GM23338 (cell line): ENCODE data around the gene DNAJC7. TPM values are rescaled to one million over a fixed set of nuclear protein-coding genes. Genes with fewer than 3 reads are reported as not detected.

ENCODE experiments used
- ATAC-seq: fragments of 200-7000 bp; cut with Tn5 transposase; 3 replicates; pipeline ENCODE4 v1.9.1; 2020
- DNase-seq: peaks from one replicate; pipeline ENCODE4 v3.0.0-alpha.2; 2015; ENCODE audit warnings: low spot score
- H2AFZ ChIP-seq: fragments of 200-600 bp; sonication (generic); 2 replicates; pipeline ENCODE4 v1.8.0; 2016; ENCODE audit warnings: antibody characterized with exemption, mild to moderate bottlenecking, moderate library complexity
- H3F3A ChIP-seq: fragments of 200-600 bp; sonication (generic); replicated peaks from 2 replicates; pipeline ENCODE4 v1.8.0; 2017; ENCODE audit warnings: antibody characterized with exemption, mixed run types, low read depth
- H3K27ac ChIP-seq: fragments of 200-600 bp; sonication (generic); 2 replicates; pipeline ENCODE4 v1.6.1; 2016; ENCODE audit warnings: low read depth
- H3K27me3 ChIP-seq: fragments of 200-600 bp; sonication (generic); 2 replicates; pipeline ENCODE4 v1.8.0; 2016; ENCODE audit warnings: mild to moderate bottlenecking, mixed run types, moderate library complexity; ENCODE audit not compliant: insufficient read depth
- H3K36me3 ChIP-seq: fragments of 200-600 bp; sonication (generic); 2 replicates; pipeline ENCODE4 v1.8.0; 2016; ENCODE audit warnings: mild to moderate bottlenecking; ENCODE audit not compliant: insufficient read depth
- H3K4me1 ChIP-seq: fragments of 200-600 bp; sonication (generic); 2 replicates; pipeline ENCODE4 v1.8.0; 2016; ENCODE audit warnings: mild to moderate bottlenecking, moderate library complexity; ENCODE audit not compliant: insufficient read depth
- H3K4me2 ChIP-seq: fragments of 200-600 bp; sonication (generic); 2 replicates; pipeline ENCODE4 v1.7.1; 2017; ENCODE audit warnings: mixed run types
- H3K4me3 ChIP-seq: fragments of 200-600 bp; sonication (generic); 2 replicates; pipeline ENCODE4 v1.6.1; 2016; ENCODE audit warnings: mixed run types
- H3K79me2 ChIP-seq: fragments of 200-600 bp; sonication (generic); replicated peaks from 2 replicates; pipeline ENCODE4 v1.8.0; 2017; ENCODE audit warnings: mild to moderate bottlenecking; ENCODE audit not compliant: insufficient read depth
- H3K9me2 ChIP-seq: fragments of 200-600 bp; sonication (generic); 2 replicates; pipeline ENCODE4 v1.8.0; 2017; ENCODE audit not compliant: insufficient read depth
- H4K20me1 ChIP-seq: fragments of 200-600 bp; sonication (generic); replicated peaks from 2 replicates; pipeline ENCODE4 v1.8.0; 2017; ENCODE audit warnings: mild to moderate bottlenecking; ENCODE audit not compliant: insufficient read depth
- H3K27ac Mint-ChIP-seq: 2 replicates; pipeline ENCODE4 v1.8.0; 2020; ENCODE audit warnings: inconsistent platforms, mild to moderate bottlenecking, moderate library complexity, mixed read lengths
- H3K27me3 Mint-ChIP-seq: 3 replicates; pipeline ENCODE4 v1.8.0; 2022; ENCODE audit warnings: low read depth, mild to moderate bottlenecking, moderate library complexity, mixed read lengths, inconsistent platforms; ENCODE audit not compliant: insufficient read depth, poor library complexity
- H3K36me3 Mint-ChIP-seq: 3 replicates; pipeline ENCODE4 v1.8.0; 2021; ENCODE audit warnings: low read depth, mild to moderate bottlenecking, inconsistent platforms, moderate library complexity, mixed read lengths
- H3K4me1 Mint-ChIP-seq: 3 replicates; pipeline ENCODE4 v1.8.0; 2020; ENCODE audit warnings: mild to moderate bottlenecking, inconsistent platforms, mixed read lengths
- H3K4me3 Mint-ChIP-seq: 3 replicates; pipeline ENCODE4 v1.8.0; 2021; ENCODE audit warnings: moderate library complexity, mild to moderate bottlenecking, inconsistent platforms, mixed read lengths
- H3K9me3 Mint-ChIP-seq: 3 replicates; pipeline ENCODE4 v1.8.0; 2020; ENCODE audit warnings: moderate library complexity, mild to moderate bottlenecking, inconsistent platforms, mixed read lengths
- CREB1 ChIP-seq: fragments of 250-450 bp; sonication (Bioruptor Pico); IDR thresholded peaks from 2 replicates; pipeline ENCODE4 v1.5.0; 2020; ENCODE audit warnings: low read depth, mild to moderate bottlenecking, moderate library complexity
- CTCF ChIP-seq, 2 experiments: fragments of 200-600 bp in 1 of 2; sonication (generic) in 1 of 2; conservative IDR thresholded peaks; 2 replicates each; pipeline versions ENCODE4 v1.5.1 to v1.6.1; 2016 to 2017; ENCODE audit warnings: antibody characterized with exemption in 2 of 2, low read depth in 2 of 2, mild to moderate bottlenecking in 2 of 2, moderate library complexity in 1 of 2
- ETS1 ChIP-seq: IDR thresholded peaks from 2 replicates; pipeline ENCODE4 v1.6.1; 2016; ENCODE audit warnings: antibody characterized with exemption
- JUNB ChIP-seq: IDR thresholded peaks from one replicate; pipeline ENCODE4 v1.6.1; 2016; ENCODE audit warnings: antibody characterized with exemption; ENCODE audit not compliant: unreplicated experiment
- POLR2AphosphoS5 ChIP-seq: IDR thresholded peaks from 2 replicates; pipeline ENCODE4 v1.6.1; 2016; ENCODE audit warnings: antibody characterized with exemption, low read depth
- STAT1 ChIP-seq: IDR thresholded peaks from one replicate; pipeline ENCODE4 v1.6.1; 2016; ENCODE audit warnings: antibody characterized with exemption; ENCODE audit not compliant: unreplicated experiment
- ZNF114 ChIP-seq: fragments of 250-450 bp; sonication (Bioruptor Pico); IDR thresholded peaks from 2 replicates; pipeline ENCODE4 v1.5.0; 2020; ENCODE audit warnings: mild to moderate bottlenecking, moderate library complexity
- polyA plus RNA-seq: library from polyadenylated mRNA; unstranded; fragments of >200 nt; fragmentation: Nextera tagmentation; extraction: Ambion mirVana; gene quantifications from 2 replicates; pipeline ENCODE4 v1.2.1, GENCODE V29; 2016
- total RNA-seq: library from RNA; depleted of rRNA; stranded (reverse); fragments of >200 nt; shearing (Covaris generic); gene quantifications from 2 replicates; pipeline ENCODE4 v1.2.3, GENCODE V29; 2014

Gene DNAJC7
- total and polyA plus RNA-seq, 2 experiments from 2014 or later, result 139 to 141 TPM

DNA sequence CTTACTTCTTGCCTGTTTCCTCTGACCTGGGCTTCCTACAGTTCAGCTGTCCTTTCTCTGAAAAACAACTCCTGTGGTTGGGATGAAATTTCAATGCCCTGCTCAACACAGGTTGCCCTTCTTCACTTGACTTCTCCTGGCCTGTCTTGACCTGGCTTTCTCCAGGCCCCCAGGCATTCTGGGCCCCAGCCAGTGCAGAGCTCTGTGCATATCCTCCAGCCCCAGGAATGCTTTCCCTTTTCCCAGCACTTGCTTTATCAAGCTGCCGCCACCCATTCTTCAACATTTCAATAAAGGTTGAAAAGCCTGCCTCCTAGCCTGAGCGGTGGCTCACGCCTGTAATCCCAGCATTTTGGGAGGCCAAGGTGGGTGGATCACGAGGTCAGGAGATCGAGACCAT is 76.1 kb downstream of the DNAJC7 start:
- H4K20me1 ChIP-seq, result no peaks in the 10 kb centered on the region
- H3K27me3 Mint-ChIP-seq, result peaks cover 14% of the 10 kb centered on the region
- no peak overlapping the region; the same call in 2 of the 3 replicates for H3K4me3 Mint-ChIP-seq
- no peaks in the 10 kb centered on the region for H3K79me2 ChIP-seq
- H3K4me1 Mint-ChIP-seq, result no peaks in the 10 kb centered on the region; the same call in 2 of the 3 replicates
- DNase-seq (no peak), ATAC-seq (no peak)
- no peak overlapping the region for H2AFZ ChIP-seq
- no peak overlapping the region for H3K27ac ChIP-seq
- H3F3A ChIP-seq, result no peaks in the 10 kb centered on the region
- H3K9me2 ChIP-seq, result no peaks in the 10 kb centered on the region
- H3K4me2 ChIP-seq, result no peak overlapping the region
- H3K36me3 Mint-ChIP-seq, result peaks cover 3% of the 10 kb centered on the region; the same call in 1 of the 3 replicates
- no peaks in the 10 kb centered on the region for H3K4me1 ChIP-seq
- H3K4me3 ChIP-seq, result no peak overlapping the region
- no peak overlapping the region for H3K27ac Mint-ChIP-seq
- H3K36me3 ChIP-seq, result no peaks in the 10 kb centered on the region
- TF ChIP-seq CTCF (conservative IDR thresholded peaks at IDR 0.05; ENCODE audit: low read depth in 2 of 2) (no peak), CREB1 (no peak), ETS1 (no peak), JUNB (no peak), STAT1 (no peak)
- H3K9me3 Mint-ChIP-seq, result no peaks in the 10 kb centered on the region
- no peaks in the 10 kb centered on the region for H3K27me3 ChIP-seq

DNA sequence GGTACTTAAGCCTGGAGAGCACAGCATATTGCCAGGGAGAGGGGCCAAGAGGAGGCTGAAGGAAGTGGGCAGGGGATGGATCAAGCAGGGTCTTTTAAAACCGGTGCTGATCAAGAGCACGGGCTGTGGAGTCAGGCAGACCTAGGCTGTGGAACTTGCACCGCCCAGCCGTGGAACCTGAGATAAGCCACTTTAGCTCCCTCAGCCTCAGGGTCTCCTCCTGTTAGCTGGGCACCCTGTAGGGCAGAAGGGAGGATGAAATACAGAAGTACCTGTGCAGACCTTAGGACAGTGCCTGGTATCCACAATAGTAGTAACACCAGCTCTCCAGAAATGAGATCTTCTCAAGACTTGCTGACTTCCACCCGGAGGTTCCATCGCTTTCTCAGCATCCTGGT is 77.5 kb downstream of the DNAJC7 start:
- H3K9me3 Mint-ChIP-seq, result no peaks in the 10 kb centered on the region
- no peaks in the 10 kb centered on the region; the same call in 1 of the 3 replicates for H3K4me1 Mint-ChIP-seq
- H3K27ac Mint-ChIP-seq, result no peak overlapping the region
- ATAC-seq (no peak), DNase-seq (no peak)
- H2AFZ ChIP-seq, result no peak overlapping the region
- no peaks in the 10 kb centered on the region for H3K36me3 ChIP-seq
- no peaks in the 10 kb centered on the region for H3K4me1 ChIP-seq
- TF ChIP-seq POLR2AphosphoS5 (no peak), ZNF114 (no peak), CREB1 (no peak), ETS1 (no peak)
- no peaks in the 10 kb centered on the region for H3F3A ChIP-seq
- peaks cover 3% of the 10 kb centered on the region; the same call in 1 of the 3 replicates for H3K36me3 Mint-ChIP-seq
- H3K9me2 ChIP-seq, result no peaks in the 10 kb centered on the region
- peaks cover 12% of the 10 kb centered on the region for H3K27me3 Mint-ChIP-seq
- H3K79me2 ChIP-seq, result no peaks in the 10 kb centered on the region
- H3K4me2 ChIP-seq, result no peak overlapping the region
- H4K20me1 ChIP-seq, result no peaks in the 10 kb centered on the region
- H3K4me3 Mint-ChIP-seq, result no peak overlapping the region
- H3K27me3 ChIP-seq, result no peaks in the 10 kb centered on the region
- H3K4me3 ChIP-seq, result no peak overlapping the region
- H3K27ac ChIP-seq, result no peak overlapping the region
